GM19438 (cell line): ENCODE data around the gene ZNF839.
"Not testable (repeated sequence)": the region's sequence is repeated elsewhere in the genome, so short reads cannot be mapped to it uniquely, and the experiment has no call there.

Source experiments
- ATAC-seq: cut with Tn5 transposase; IDR thresholded peaks from one replicate; pipeline ENCODE4 v1.9.1; 2021; ENCODE audit warnings: low read depth; ENCODE audit not compliant: unreplicated experiment

ZNF839 gene

GRCh38 chr14:102333795-102334705 is 14.5 kb downstream of the ZNF839 start:
- ATAC-seq = no peak

GRCh38 chr14:102335163-102335562 is 15.6 kb downstream of the ZNF839 start:
- no peak for ATAC-seq

- no peak for ATAC-seq
Measured at GRCh38 chr14:102338724-102339123, 19.2 kb downstream of the ZNF839 start.

GRCh38 chr14:102341566-102341965 is 22.0 kb downstream of the ZNF839 start:
- no peak for ATAC-seq

GRCh38 chr14:102342238-102342637 is 22.7 kb downstream of the ZNF839 start:
- no peak for ATAC-seq

- ATAC-seq = no peak
Measured at GRCh38 chr14:102344084-102344483, 24.5 kb downstream of the ZNF839 start.

GRCh38 chr14:102344485-102344884 is 24.9 kb downstream of the ZNF839 start:
- no peak for ATAC-seq

- ATAC-seq = no peak
Measured at GRCh38 chr14:102345232-102345631, 25.7 kb downstream of the ZNF839 start.

- ATAC-seq = no peak
Measured at GRCh38 chr14:102346645-102347044, 27.1 kb downstream of the ZNF839 start.

- ATAC-seq = no peak
Measured at GRCh38 chr14:102348376-102348775, 28.8 kb downstream of the ZNF839 start.

- ATAC-seq = no peak
Measured at GRCh38 chr14:102351023-102351422, 31.5 kb downstream of the ZNF839 start.

- ATAC-seq = not testable (repeated sequence)
Measured at GRCh38 chr14:102351593-102351992, 32.0 kb downstream of the ZNF839 start.

GRCh38 chr14:102352213-102352612 is 32.7 kb downstream of the ZNF839 start:
- no peak for ATAC-seq

- ATAC-seq = no peak
Measured at GRCh38 chr14:102353126-102353619, 33.6 kb downstream of the ZNF839 start.

- ATAC-seq = no peak
Measured at GRCh38 chr14:102356280-102356679, 36.7 kb downstream of the ZNF839 start.

GRCh38 chr14:102359341-102359740 is 39.8 kb downstream of the ZNF839 start:
- ATAC-seq = no peak

- ATAC-seq = no peak
Measured at GRCh38 chr14:102360388-102360787, 40.8 kb downstream of the ZNF839 start.

- ATAC-seq = peak; percentile 5
Measured at GRCh38 chr14:102362084-102362483, 42.5 kb downstream of the ZNF839 start.

GRCh38 chr14:102362545-102363181 is 43.1 kb downstream of the ZNF839 start, which contains the start of the genes CINP and TECPR2:
Gene CINP (minus strand): TSS chr14:102362890. CDS start chr14:102362851, 39 bp downstream.
Gene TECPR2 (plus strand): TSS chr14:102362941. CDS start chr14:102376722, 13,781 bp downstream.
- peak; percentile 90 for ATAC-seq

- ATAC-seq = peak; percentile 27
Measured at GRCh38 chr14:102363182-102363943, 43.8 kb downstream of the ZNF839 start.
